C4-2B (cell line): ENCODE results near the gene RAB6B.

Source experiments
- H3K27ac ChIP-seq: fragments of 450-650 bp; 2 replicates; pipeline ENCODE4 v1.5.1; 2017
- CTCF ChIP-seq: fragments of 450-650 bp; conservative IDR thresholded peaks from 2 replicates; pipeline ENCODE4 v1.5.1; 2017; ENCODE audit warnings: mild to moderate bottlenecking
- ZFX ChIP-seq: fragments of 450-650 bp; IDR thresholded peaks from 2 replicates; pipeline ENCODE4 v1.6.1; 2017

The RAB6B gene

GRCh38 chr3:133895208-133896001 is at the start of gene RAB6B:
Gene RAB6B, minus strand, starts transcription at chr3:133895882. Its CDS starts 416 bp downstream, at chr3:133895466.
- no peak for TF ChIP-seq CTCF
- no peak for TF ChIP-seq ZFX
- H3K27ac ChIP-seq, result peak within 1 kb of the TSS; percentile 53

GRCh38 chr3:133944641-133945380 is 49.1 kb upstream of the RAB6B start:
- peak overlapping the region; percentile 87 for H3K27ac ChIP-seq
- peak; percentile 41; the same call in 1 of the 2 replicates for TF ChIP-seq ZFX
- TF ChIP-seq CTCF, result no peak

- H3K27ac ChIP-seq, result peak overlapping the region; percentile 87
- TF ChIP-seq ZFX (no peak), CTCF (no peak)
Measured at GRCh38 chr3:133944181-133944580, 48.5 kb upstream of the RAB6B start.

GRCh38 chr3:133943639-133944141 is 48.0 kb upstream of the RAB6B start:
- no peak for TF ChIP-seq ZFX
- no peak for TF ChIP-seq CTCF

GRCh38 chr3:133943031-133943535 is 47.4 kb upstream of the RAB6B start:
- H3K27ac ChIP-seq, result peak overlapping the region; percentile 87
- TF ChIP-seq CTCF, result no peak
- no peak for TF ChIP-seq ZFX

More at GRCh38 chr3:133943639-133944141, 48.0 kb upstream of the RAB6B start:
- peak overlapping the region; percentile 87 for H3K27ac ChIP-seq

GRCh38 chr3:133941415-133941821 is 45.7 kb upstream of the RAB6B start:
- TF ChIP-seq ZFX (no peak), CTCF (no peak)
- no peak overlapping the region for H3K27ac ChIP-seq

- TF ChIP-seq CTCF (no peak), ZFX (no peak)
- H3K27ac ChIP-seq, result no peak overlapping the region
Measured at GRCh38 chr3:133940536-133940935, 44.9 kb upstream of the RAB6B start.
